ENCODE results near the gene MLPH. TPM values are rescaled to one million over a fixed set of nuclear protein-coding genes. Genes with fewer than 3 reads are reported as not detected.
A peak's percentile ranks its signal among the peaks of the same experiment; 100 is the strongest.

Gene MLPH
- total RNA-seq = 100 to 1,000 TPM in 2 of 3 donors, 10 to 100 TPM in 1; 15.5 to 242 (median 223) TPM

GRCh38 chr2:237486819-237487448 is at the start of gene MLPH:
Gene MLPH (plus strand): TSS chr2:237487251. CDS start chr2:237493427, 6,176 bp downstream.
- H3K4me1 ChIP-seq = peaks cover 0 to 4% of the 10 kb centered on the region in 2 donors
- intact Hi-C loops (cut with DNase I; ENCODE audit: low total_unique reads) = no loop called here
- DNase-seq (ENCODE audit: low spot score in 2 of 2) = peak in 1 of 2 donors; percentile 78

GRCh38 chr2:237437566-237437965 is 49.5 kb upstream of the MLPH start:
- Histone ChIP-seq H3K9me3 (no peaks in the 10 kb centered on the region), H3K4me1 (peaks cover 0 to 4% of the 10 kb centered on the region in 2 donors), H3K27me3 (no peaks in the 10 kb centered on the region), H3K36me3 (no peaks in the 10 kb centered on the region), H3K27ac (peak overlapping the region; percentile 29 to 52), H3K4me3 (no peak overlapping the region)
- no peak for DNase-seq (ENCODE audit: low spot score in 2 of 2)
- TF ChIP-seq POLR2A (IDR thresholded peaks at IDR 0.05) (no peak), CTCF (IDR thresholded peaks at IDR 0.05) (no peak), POLR2AphosphoS5 (IDR thresholded peaks at IDR 0.05) (no peak)
- intact Hi-C loops (cut with DNase I; ENCODE audit: low total_unique reads) = no loop called here

More at GRCh38 chr2:237486819-237487448, at the start of gene MLPH:
- no peaks in the 10 kb centered on the region for H3K36me3 ChIP-seq
- peaks cover 9 to 10% of the 10 kb centered on the region in 2 donors for H3K9me3 ChIP-seq
- no peak for TF ChIP-seq CTCF (IDR thresholded peaks at IDR 0.05)
- peak; percentile 32 for TF ChIP-seq POLR2A (IDR thresholded peaks at IDR 0.05)
- peak in 2 of 3 donors; percentile 32 to 66 for TF ChIP-seq POLR2AphosphoS5 (IDR thresholded peaks at IDR 0.05)
- H3K27ac ChIP-seq = peak within 1 kb of the TSS; percentile 91 to 95
- H3K27me3 ChIP-seq = no peaks in the 10 kb centered on the region
- peak within 1 kb of the TSS; percentile 46 to 76 (median 63) for H3K4me3 ChIP-seq

GRCh38 chr2:237438080-237438940 is 48.7 kb upstream of the MLPH start:
- intact Hi-C loops (cut with DNase I; ENCODE audit: low total_unique reads) = no loop called here
- H3K4me1 ChIP-seq = no peaks in the 10 kb centered on the region
- no peak overlapping the region for H3K4me3 ChIP-seq
- H3K36me3 ChIP-seq = no peaks in the 10 kb centered on the region
- no peaks in the 10 kb centered on the region for H3K27me3 ChIP-seq
- H3K9me3 ChIP-seq = no peaks in the 10 kb centered on the region
- TF ChIP-seq POLR2AphosphoS5 (IDR thresholded peaks at IDR 0.05) = no peak
- TF ChIP-seq CTCF (IDR thresholded peaks at IDR 0.05) = peak in 1 of 3 donors; percentile 11
- peak in 1 of 2 donors; percentile 39 for DNase-seq (ENCODE audit: low spot score in 2 of 2)
- H3K27ac ChIP-seq = peak overlapping the region in 1 of 2 donors; percentile 52

GRCh38 chr2:237440819-237441281 is 46.2 kb upstream of the MLPH start:
- intact Hi-C loops (cut with DNase I; ENCODE audit: low total_unique reads) = no loop called here
- Histone ChIP-seq H3K27ac (peak overlapping the region; percentile 62 to 74), H3K4me1 (no peaks in the 10 kb centered on the region)

More at GRCh38 chr2:237440819-237441281, 46.2 kb upstream of the MLPH start:
- H3K36me3 ChIP-seq = no peaks in the 10 kb centered on the region
- no peak for DNase-seq (ENCODE audit: low spot score in 2 of 2)
- no peak overlapping the region for H3K4me3 ChIP-seq
- H3K9me3 ChIP-seq = no peaks in the 10 kb centered on the region
- H3K27me3 ChIP-seq = no peaks in the 10 kb centered on the region
- TF ChIP-seq CTCF (IDR thresholded peaks at IDR 0.05) (no peak), POLR2A (IDR thresholded peaks at IDR 0.05) (no peak), POLR2AphosphoS5 (IDR thresholded peaks at IDR 0.05) (no peak)

Measured in breast epithelium (tissue), 4 donors.